Kidney (tissue), 14 donors: ENCODE measurements around the gene MYO10. TPM values are rescaled to one million over a fixed set of nuclear protein-coding genes. Genes with fewer than 3 reads are reported as not detected.
"Not testable (repeated sequence)": the region's sequence is repeated elsewhere in the genome, so short reads cannot be mapped to it uniquely, and the experiment has no call there.

Experiments used
- DNase-seq, 5 donors: peaks; one replicate each; pipeline ENCODE4 v3.0.0-alpha.2; 2013 to 2020
- FAIRE-seq: peaks from 2 replicates; lab custom pipeline; 2012; peaks lifted over from hg19 to GRCh38; lab: Jason Lieb, UNC
- H3K27ac ChIP-seq, 2 donors: one replicate each; pipeline ENCODE4 v1.7.0; 2013; ENCODE audit warnings: low read depth in 2 of 2, low read length in 2 of 2, inconsistent platforms in 1 of 2
- H3K27me3 ChIP-seq: one replicate; pipeline ENCODE4 v1.7.1; 2013; ENCODE audit warnings: low read length, inconsistent platforms; ENCODE audit not compliant: control insufficient read depth, insufficient read depth
- H3K36me3 ChIP-seq, 3 donors: one replicate each; pipeline versions ENCODE4 v1.7.0 to v1.7.1; 2013; ENCODE audit warnings: low read length in 3 of 3, control low read depth in 1 of 3, inconsistent platforms in 1 of 3; ENCODE audit not compliant: insufficient read depth in 3 of 3, control insufficient read depth in 2 of 3
- H3K4me1 ChIP-seq, 3 donors: one replicate each; pipeline versions ENCODE4 v1.7.0 to v1.7.1; 2013; ENCODE audit warnings: low read length in 3 of 3, inconsistent platforms in 1 of 3, low read depth in 1 of 3; ENCODE audit not compliant: control insufficient read depth in 2 of 3, insufficient read depth in 2 of 3
- H3K4me3 ChIP-seq, 3 donors: one replicate each; pipeline versions ENCODE4 v1.7.0 to v1.8.1; 2013; ENCODE audit warnings: low read length in 3 of 3, control low read depth in 1 of 3, inconsistent platforms in 1 of 3
- H3K9ac ChIP-seq, 3 donors: one replicate each; pipeline versions ENCODE4 v1.7.0 to v1.7.1; 2013; ENCODE audit warnings: low read length in 3 of 3, control low read depth in 1 of 3, inconsistent platforms in 1 of 3
- H3K9me3 ChIP-seq, 3 donors: one replicate each; pipeline versions ENCODE4 v1.7.0 to v1.7.1; 2013; ENCODE audit warnings: low read length in 3 of 3, control low read depth in 1 of 3, inconsistent platforms in 1 of 3; ENCODE audit not compliant: control insufficient read depth in 2 of 3, insufficient read depth in 1 of 3
- intact Hi-C: fragments of 100-400 bp; cut with DNase I; formaldehyde crosslinking; loops from one replicate; pipeline ENCODE4 v1.11.1; 2022
- polyA plus RNA-seq: library from polyadenylated mRNA; stranded (reverse); fragments of 350-450 nt; fragmentation: Illumina TruSeq; extraction: RNeasy Lipid Tissue Mini Kit (QIAGEN cat#74804); gene quantifications from one replicate; pipeline ENCODE4 v1.2.3, GENCODE V29; 2014; ENCODE audit warnings: low read depth, low replicate concordance; ENCODE audit not compliant: insufficient read depth
- total RNA-seq: library from RNA; stranded (reverse); fragmentation: NEBNext Ultra II Directional; extraction: Animal tissue kit (Norgen Biotek cat#: 25700); gene quantifications from one replicate; pipeline ENCODE4 v1.2.1, GENCODE V29; 2021
- TF ChIP-seq, protein P1 (sequence below): IDR thresholded peaks from 3 replicates; pipeline ENCODE4 v1.5.1; 2012; ENCODE audit warnings: mild to moderate bottlenecking, moderate library complexity, borderline replicate concordance; ENCODE audit not compliant: insufficient read depth; ENCODE audit errors: extremely low read depth
- donor health status: control.
- donor health status: control.
- donor health status: control.
- donor health status: control.
- donor health status: control.
- donor health status: DM: yes; HTN: yes; CAD: no.
- donor health status: Normal renal cell carcinoma (clear cell type).

MYO10 gene
- total and polyA plus RNA-seq, 2 donors from 2014 or later: 7.6 to 52.4 TPM

DNA sequence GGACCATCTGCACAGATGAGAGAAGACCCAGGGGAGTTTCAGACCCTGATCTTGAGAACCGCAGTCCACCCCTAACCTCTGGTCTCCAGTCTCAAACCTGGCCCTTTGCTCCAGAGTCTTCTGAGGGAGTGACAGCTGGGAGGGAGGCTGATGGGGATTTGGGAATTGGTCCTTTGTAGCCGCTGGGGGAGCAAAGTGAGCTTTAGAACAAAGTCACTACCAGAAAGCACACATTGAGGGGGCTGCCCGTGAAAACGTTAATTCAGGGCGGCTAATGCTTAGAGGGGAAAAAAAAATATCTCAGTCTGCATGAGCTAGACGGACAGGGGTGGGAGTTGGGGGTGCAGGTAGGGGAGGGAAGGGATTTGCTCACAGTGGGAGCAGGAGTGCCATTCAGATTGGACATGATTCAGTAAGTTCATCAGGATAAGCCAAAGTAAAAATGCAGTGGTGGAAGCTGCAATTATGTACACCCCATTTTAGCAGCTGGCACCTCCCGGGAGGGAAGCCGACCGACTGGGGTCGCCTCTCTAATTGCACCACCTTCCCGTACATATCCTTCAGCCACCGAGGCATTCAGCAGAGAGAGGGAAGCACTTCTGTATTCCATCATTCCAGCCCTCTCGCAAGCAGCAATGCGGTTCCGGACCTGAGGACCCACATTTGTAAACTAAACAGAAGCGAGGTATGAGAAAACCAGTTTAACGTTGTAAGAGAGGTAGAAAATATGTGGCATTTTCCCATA, 195.8 kb downstream of the MYO10 start:
- no peak for FAIRE-seq
- no peak for DNase-seq
- Histone ChIP-seq H3K27ac (no peak overlapping the region), H3K4me3 (no peak overlapping the region), H3K36me3 (no peaks in the 10 kb centered on the region), H3K9me3 (no peaks in the 10 kb centered on the region), H3K4me1 (peaks cover 12 to 30% (median 16%) of the 10 kb centered on the region in 3 donors), H3K9ac (no peak overlapping the region), H3K27me3 (no peaks in the 10 kb centered on the region)
- intact Hi-C loops: no loop called here
- TF ChIP-seq, protein P1, sequence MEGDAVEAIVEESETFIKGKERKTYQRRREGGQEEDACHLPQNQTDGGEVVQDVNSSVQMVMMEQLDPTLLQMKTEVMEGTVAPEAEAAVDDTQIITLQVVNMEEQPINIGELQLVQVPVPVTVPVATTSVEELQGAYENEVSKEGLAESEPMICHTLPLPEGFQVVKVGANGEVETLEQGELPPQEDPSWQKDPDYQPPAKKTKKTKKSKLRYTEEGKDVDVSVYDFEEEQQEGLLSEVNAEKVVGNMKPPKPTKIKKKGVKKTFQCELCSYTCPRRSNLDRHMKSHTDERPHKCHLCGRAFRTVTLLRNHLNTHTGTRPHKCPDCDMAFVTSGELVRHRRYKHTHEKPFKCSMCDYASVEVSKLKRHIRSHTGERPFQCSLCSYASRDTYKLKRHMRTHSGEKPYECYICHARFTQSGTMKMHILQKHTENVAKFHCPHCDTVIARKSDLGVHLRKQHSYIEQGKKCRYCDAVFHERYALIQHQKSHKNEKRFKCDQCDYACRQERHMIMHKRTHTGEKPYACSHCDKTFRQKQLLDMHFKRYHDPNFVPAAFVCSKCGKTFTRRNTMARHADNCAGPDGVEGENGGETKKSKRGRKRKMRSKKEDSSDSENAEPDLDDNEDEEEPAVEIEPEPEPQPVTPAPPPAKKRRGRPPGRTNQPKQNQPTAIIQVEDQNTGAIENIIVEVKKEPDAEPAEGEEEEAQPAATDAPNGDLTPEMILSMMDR: no peak

DNA sequence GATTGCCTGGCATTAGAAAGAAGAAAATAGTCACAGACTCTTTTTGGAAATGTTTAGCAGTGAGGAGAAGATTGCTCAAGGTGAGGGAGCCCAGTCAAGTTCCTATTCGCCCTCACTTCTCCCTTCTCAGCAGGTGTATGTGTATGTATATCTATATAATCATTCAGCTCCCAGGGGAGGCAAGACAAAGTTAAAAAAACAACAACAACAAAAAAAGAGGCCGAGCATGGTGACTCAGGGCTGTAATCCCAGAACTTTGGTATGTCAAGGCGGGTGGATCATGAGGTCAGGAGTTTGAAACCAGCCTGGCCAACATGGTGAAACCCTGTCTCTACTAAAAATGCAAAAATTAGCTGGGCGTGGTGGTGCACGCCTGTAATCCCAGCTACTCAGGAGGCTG, 197.7 kb downstream of the MYO10 start:
- FAIRE-seq, H3K27me3 ChIP-seq, H3K36me3 ChIP-seq, H3K9me3 ChIP-seq, H3K4me3 ChIP-seq, intact Hi-C loops, DNase-seq, H3K9ac ChIP-seq, H3K27ac ChIP-seq: not testable (repeated sequence)
- peaks cover 12 to 31% (median 16%) of the 10 kb centered on the region in 3 donors for H3K4me1 ChIP-seq

DNA sequence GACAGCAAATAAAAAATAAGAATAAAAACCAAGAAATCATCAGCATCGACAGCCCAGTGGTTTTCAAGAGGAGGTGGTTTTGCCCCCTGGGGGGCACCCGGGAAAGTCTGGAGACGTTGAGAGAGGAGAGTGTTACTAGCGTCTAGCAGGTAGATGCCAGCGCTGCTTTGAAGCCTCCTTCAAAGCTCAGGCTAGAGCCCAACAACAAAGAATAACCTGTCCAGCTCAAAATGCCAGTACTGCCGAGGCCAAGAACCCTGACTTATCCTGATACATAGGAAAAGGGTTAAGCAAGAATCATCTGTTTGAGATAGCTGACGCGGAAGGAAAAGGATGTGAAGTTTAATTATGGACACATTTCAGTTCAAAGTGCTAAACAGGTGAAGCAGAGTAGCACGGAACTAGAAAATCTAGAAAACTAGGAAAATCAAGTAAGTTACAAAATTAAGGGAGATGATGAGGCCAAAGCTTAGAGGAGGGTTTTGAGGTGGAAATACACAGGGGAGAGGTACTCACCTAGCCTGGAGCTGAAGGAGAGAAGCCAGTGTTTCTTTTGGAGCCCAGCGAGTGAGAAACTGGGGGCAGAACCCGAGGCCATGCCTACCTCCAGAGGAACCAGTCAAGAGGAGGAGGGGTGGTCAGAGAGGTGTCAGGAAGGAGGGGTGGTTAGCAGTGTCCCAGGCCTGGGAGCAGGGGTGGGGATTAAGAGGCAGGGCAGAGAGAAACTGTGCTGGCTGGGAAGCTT, 198.3 kb downstream of the MYO10 start:
- Histone ChIP-seq H3K4me1 (peaks cover 12 to 31% (median 16%) of the 10 kb centered on the region in 3 donors), H3K9ac (peak overlapping the region in 1 of 3 donors; percentile 25), H3K36me3 (no peaks in the 10 kb centered on the region), H3K9me3 (no peaks in the 10 kb centered on the region), H3K4me3 (peak overlapping the region in 1 of 3 donors; percentile 13), H3K27me3 (no peaks in the 10 kb centered on the region), H3K27ac (peak overlapping the region; percentile 19 to 62)
- intact Hi-C loops: no loop called here
- DNase-seq (no peak), FAIRE-seq (no peak)
- TF ChIP-seq, protein P1: no peak

DNA sequence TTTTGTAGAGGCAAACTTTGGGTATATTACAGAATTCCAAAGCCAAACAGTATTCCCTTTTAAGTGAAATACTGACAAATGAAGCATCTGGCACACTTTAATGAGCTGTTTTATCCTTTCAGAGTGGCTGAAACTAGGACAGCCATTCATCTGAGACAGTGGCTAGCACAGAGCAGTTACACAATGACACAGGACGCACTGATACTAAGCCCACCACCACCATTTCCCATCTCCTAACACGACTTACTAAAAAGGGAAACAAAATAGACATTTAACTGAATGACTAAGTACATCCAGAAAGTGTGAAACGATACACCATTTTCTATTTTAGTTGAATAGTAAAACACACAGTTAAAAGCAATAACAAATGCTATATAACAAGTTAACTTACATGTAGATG, 198.9 kb downstream of the MYO10 start:
- Histone ChIP-seq H3K4me3 (no peak overlapping the region), H3K27ac (peak overlapping the region; percentile 33 to 62), H3K27me3 (no peaks in the 10 kb centered on the region), H3K9me3 (no peaks in the 10 kb centered on the region), H3K36me3 (no peaks in the 10 kb centered on the region), H3K9ac (no peak overlapping the region), H3K4me1 (peaks cover 12 to 30% (median 16%) of the 10 kb centered on the region in 3 donors)
- TF ChIP-seq, protein P1: no peak
- intact Hi-C loops: no loop called here
- DNase-seq: no peak
- no peak for FAIRE-seq
